CD4-positive, alpha-beta T cell treated with Interleukin-2 at 100 ng/mL for 4 hours (primary cell): Measurements from ENCODE around the gene PRELID3B.
A peak's percentile ranks its signal among the peaks of the same experiment; 100 is the strongest.

Source experiments
- DNase-seq: peaks from one replicate; pipeline ENCODE4 v3.0.0-alpha.2; 2020; ENCODE audit warnings: low spot score

PRELID3B gene

DNA sequence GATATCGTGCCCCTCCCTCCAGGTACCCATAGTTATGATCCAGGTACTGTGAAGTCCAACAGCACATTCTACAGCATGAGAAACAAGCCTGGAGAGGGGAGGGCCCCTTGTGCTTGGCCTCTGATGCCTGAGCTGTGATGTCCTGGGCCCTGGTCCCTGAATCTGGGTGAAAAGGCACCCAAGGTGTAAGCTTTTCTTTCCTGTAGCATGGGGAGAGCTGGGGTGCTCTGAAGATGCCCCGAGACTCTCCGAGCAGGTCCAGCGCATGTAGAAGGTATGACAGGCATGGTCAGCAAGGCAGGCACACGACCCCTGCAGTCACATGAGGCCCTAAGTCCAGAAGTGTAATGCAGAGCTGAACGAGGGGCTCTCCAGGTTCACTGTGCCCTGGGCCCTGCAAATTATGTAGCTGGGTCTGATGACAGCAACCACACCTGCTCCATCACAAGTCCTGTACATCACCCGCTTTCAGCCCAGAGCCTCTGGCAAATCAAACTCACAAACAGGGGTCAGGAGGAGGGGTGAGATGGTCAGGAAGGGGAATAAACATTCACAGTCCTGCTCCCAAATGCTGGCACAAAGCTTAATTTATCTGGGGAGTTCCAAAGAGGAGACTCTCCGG is 33.8 kb downstream of the PRELID3B start:
- DNase-seq = no peak

GRCh38 chr20:59007665-59008511 is 34.7 kb downstream of the PRELID3B start:
- peak; percentile 12 for DNase-seq

DNA sequence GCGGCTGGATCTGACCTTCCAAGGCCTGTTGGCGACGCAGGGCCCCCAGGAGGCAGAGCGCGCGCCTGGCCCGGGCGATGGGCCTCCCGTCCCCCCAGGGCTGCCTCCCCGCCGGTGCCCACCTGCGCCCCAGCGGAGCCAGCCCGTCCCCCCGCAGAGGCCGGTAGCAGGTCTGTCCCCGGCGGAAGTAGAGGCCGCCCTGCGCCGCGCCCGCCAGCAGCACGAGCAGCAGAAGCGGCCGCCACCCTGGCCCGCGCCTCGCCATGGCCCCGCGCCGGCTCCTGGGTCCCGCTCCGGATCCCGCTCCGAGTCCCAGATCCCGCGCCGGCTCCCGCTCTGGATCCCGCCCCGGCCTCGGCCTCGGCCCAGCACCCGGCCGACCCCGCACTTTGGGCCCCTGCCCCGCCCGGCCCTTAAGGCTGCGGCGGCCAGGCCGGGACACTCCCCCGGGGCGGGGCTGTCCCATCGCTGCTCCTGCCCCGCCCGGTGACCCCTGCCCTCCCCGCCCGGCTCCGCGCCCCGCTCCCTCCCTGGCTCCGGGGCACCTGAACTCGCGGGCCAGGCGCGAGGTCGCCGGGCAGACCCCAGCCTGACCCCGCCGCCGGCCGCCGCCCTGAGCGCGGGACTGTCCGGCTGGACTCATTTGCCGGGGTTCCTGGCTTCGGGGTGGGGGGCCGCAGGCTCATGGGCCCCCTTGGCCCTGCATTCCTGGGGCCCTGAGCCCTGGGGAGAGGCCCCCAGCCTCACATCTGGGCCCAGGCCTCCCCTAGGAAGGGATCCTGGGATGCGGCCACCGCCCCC is 35.5 kb downstream of the PRELID3B start, which contains the start of gene CTSZ:
TSS of gene CTSZ (minus strand) at position 391 of the 801 bp plus-strand sequence. CDS start at position 265, 126 bp downstream.
- peak; percentile 28 for DNase-seq

GRCh38 chr20:59006167-59006863 is 36.3 kb downstream of the PRELID3B start:
- no peak for DNase-seq

GRCh38 chr20:59005523-59006166 is 36.9 kb downstream of the PRELID3B start:
- DNase-seq = no peak

DNA sequence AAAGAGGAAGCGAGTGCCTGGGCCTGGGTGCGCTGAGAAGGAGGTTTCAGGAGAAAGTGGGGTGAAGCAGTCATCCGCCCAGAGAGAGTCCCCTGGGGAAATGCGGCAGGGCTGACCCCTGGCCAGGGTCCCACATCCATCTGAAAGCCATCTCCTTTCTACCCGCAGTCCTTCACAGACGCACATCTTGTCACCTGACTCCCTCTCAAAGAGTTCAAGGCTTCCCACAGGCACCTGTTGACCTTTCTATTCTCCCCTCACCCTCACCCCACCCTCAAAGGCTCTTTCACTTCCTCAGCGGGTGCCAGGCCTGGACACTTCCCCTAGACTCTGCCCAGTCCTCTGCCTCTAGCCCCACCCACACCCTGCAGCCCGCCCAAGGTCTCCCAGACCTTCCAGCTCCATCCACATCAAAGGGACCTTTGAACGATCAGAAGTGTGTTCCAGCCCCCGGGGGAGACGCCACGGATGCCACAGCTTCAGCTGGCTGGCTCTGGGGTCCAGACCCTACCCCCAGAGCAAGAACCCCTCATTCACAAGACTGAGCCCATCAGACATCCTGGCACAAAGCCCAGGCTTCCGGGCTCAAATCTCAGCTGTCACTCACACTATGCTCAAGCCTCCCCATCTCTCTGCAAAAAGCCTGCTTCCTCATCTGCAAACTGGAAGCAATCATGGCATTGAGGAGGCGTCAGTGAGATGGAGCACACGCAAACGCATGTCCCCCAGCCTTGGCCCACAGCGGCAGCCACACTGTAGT is 37.6 kb downstream of the PRELID3B start:
- DNase-seq = peak; percentile 51

- DNase-seq = peak; percentile 56
Measured at GRCh38 chr20:59004493-59004762, 38.2 kb downstream of the PRELID3B start.

DNA sequence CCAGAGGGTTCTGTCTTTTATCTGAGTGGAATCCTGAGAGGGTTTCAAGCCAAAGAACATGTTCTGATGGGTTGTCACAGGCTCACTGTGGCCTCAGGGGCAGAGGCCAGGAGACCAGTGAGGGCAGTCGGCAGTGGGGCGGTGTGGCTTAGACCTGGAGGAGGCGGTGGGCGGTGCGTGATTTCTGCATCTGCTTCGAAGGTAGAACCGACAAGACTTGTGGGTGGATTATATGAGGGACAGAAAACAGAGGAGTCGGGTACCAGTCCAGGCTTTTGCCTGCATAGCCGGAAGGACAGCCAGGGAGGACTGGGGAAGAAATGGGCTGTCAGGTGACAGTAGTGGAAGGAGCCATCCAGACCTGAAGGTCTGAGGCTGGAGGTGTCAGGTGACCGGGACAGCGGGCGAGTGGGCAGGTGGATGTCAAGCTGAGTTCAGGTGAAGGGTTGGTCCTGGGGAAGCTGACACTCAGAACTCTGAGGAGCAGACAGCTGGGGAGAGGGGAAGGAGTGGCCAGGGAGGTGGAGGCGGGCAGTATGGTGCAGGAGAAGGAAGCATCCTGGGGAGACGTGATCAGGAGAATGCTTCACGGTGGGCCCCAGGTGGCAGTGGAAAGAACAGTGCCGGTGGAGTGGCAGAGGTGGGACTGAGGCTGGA is 38.6 kb downstream of the PRELID3B start:
- DNase-seq = no peak

DNA sequence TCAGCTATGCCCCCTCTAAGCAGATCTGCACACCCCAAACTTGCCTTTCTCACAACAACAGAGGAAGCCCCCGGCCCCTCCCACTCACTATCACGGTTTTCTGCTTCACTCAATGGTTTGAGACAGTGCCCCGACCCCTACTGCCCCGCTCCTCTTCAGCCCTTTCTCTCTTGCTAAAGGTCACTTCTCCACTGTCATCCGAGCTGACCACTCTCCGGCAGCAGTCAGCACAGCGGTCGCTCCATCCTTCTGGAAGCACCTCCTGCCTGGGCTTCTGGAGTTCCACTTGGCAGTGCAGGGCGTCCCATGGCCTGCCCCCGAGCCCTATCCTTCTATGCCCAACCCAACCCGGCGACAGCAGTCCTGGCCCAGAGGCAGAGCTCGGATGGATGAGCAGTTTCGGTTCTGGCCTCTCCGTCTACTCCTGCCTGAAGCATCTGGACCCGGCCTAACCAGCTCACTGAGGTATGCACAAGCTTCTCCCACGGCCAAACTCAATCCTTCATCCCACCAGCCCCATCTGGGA is 39.6 kb downstream of the PRELID3B start:
- no peak for DNase-seq

DNA sequence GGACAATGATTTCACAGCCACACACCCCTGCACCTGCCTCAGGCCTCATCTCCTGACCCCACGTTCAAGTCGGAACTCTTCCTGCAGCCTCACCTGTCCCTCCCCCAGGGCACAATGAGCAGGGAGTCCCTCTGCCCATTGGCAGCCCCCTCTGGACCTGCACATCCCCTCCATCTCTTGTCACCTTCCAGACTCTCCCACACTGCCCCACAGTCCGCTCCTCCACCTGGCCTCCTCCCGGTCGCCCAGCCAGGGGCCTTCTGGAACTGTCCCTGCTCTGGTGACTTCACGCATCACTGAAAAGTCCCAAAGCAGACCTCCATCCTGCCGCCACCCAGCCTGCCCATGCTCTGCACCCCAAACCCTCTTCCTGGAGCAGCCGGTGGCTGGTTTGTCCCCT is 40.2 kb downstream of the PRELID3B start:
- no peak for DNase-seq

- DNase-seq = no peak
Measured at GRCh38 chr20:59001449-59002171, 41.0 kb downstream of the PRELID3B start.

- DNase-seq = no peak
Measured at GRCh38 chr20:59001068-59001448, 41.5 kb downstream of the PRELID3B start.

DNA sequence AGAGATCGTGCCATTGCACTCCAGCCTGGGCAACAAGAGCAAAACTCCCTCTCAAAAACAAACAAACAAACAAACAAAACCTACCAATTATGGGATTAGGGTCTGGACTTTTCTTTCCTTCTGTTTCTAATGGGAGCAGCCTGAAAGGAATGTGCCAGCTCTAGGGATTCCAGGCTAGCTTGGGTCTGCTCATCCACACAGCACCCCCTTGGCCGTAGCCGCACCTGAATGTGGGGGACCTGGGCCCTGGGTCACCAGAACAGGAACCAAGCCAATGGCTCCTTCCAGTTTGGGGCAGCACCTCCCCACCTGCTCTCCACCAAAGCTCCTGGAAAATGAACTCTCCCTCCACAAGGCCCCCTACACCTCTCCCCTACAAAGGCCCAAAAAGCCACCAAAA is 42.3 kb downstream of the PRELID3B start:
- DNase-seq = no peak

- no peak for DNase-seq
Measured at GRCh38 chr20:58998656-58999055, 43.9 kb downstream of the PRELID3B start.

- DNase-seq = no peak
Measured at GRCh38 chr20:58997141-58997770, 45.3 kb downstream of the PRELID3B start.

DNA sequence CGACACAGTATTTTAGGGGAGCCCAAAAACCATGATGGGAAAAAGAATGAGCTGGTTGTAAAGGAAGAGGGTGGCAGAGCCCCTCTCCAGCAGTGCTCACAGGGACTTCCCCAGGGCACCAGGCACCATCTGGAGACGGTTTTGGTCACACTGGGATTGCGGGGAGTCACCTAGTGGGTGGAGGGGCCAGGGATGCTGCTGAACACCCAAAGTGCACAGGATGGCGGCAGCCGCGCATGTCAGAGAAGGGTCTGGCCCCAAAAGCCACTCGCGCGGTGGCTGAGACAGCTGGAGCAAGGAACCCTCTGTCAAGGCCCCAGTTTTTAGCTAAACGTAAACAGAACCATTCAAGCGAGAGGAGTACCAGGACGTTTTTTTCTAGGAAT is 46.4 kb downstream of the PRELID3B start:
- DNase-seq = no peak

DNA sequence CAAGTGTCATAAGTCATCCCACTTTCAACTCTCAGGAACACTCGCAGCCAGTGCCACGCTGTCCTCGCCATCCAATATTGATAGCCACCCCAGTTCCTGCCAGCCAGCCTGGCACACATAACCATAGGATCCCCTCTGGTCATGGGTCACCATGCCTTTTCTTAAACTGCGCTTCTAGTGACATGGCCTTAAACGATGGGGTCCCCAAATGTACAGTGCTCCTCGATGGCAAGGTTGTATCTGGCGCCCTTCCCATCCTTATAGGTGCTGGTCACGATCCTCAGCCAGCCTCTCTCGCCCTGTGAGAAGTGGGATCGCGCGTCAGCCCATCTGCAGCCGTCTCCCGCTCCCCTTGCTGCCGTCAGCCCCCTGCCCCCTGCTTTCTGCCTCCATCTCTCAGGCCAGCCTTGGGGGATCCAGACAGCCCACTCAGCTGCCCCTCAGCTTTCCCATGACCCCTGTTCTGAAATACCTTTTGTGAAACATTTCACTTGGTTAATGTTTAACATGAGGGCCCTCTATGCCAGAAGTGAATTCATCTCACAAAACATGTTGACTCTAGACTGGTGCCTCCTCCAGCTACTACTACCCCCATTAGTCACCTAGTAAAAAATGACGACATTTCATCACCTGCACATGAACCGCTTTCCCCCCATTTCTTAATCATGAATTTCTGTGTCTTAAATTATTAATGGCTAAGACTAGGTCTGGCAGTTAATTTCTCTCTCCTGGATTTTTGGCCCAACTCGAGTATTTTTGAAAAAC is 46.9 kb downstream of the PRELID3B start:
- DNase-seq = no peak
